A549 treated with ZK216348 at 1 μM for 4 hours (cell line): ENCODE data around the gene SOX15. TPM values are rescaled to one million over a fixed set of nuclear protein-coding genes. Genes with fewer than 3 reads are reported as not detected.

Source experiments
- total RNA-seq: library from RNA; stranded (reverse); fragments of 200-300 nt; extraction: Qiagen RNA extraction; gene quantifications from 5 replicates; pipeline ENCODE4 v1.2.3, GENCODE V29; 2022; ENCODE audit warnings: low read depth

Gene SOX15
- total RNA-seq = 0.22 to 0.34 TPM (median 0.30 TPM) in 5 replicates

GRCh38 chr17:7589891-7590691 is at the start of gene SOX15:
TSS of gene SOX15 (minus strand) at chr17:7590094. CDS start at chr17:7589676, 418 bp downstream.

GRCh38 chr17:7629939-7630571 is 40.2 kb upstream of the SOX15 start, which contains the start of gene SHBG:
TSS of gene SHBG (plus strand) at chr17:7630135. CDS start at chr17:7630173, 38 bp downstream.

GRCh38 chr17:7627250-7628121 is 37.6 kb upstream of the SOX15 start, which contains the start of gene SAT2:
TSS of gene SAT2 (minus strand) at chr17:7627821. CDS start at chr17:7627635, 186 bp downstream.

GRCh38 chr17:7614425-7615264 is 24.8 kb upstream of the SOX15 start, which contains the start of gene FXR2:
TSS of gene FXR2 (minus strand) at chr17:7614897. CDS start at chr17:7614532, 365 bp downstream.

GRCh38 chr17:7583253-7584109 is 6.4 kb downstream of the SOX15 start, which contains the start of gene MPDU1:
TSS of gene MPDU1 (plus strand) at chr17:7583852. CDS start at chr17:7583863, 11 bp downstream.

GRCh38 chr17:7579001-7579833 is 10.7 kb downstream of the SOX15 start, which contains the start of gene CD68:
TSS of gene CD68 (plus strand) at chr17:7579638. CDS start at chr17:7579678, 40 bp downstream.

GRCh38 chr17:7561589-7562207 is 28.2 kb downstream of the SOX15 start, which contains the start of gene SENP3:
TSS of gene SENP3 (plus strand) at chr17:7561919. CDS start at chr17:7563077, 1,158 bp downstream.

GRCh38 chr17:7558544-7559319 is 31.2 kb downstream of the SOX15 start, which contains the start of gene TNFSF13:
TSS of gene TNFSF13 (plus strand) at chr17:7558750. CDS start at chr17:7559040, 290 bp downstream.

GRCh38 chr17:7548585-7549400 is 41.1 kb downstream of the SOX15 start, which contains the start of gene TNFSF12:
TSS of gene TNFSF12 (plus strand) at chr17:7549058. CDS start at chr17:7549154, 96 bp downstream.

Other genes with a start within 250 kb of the SOX15 start
- gene KCTD11, start 237.9 kb downstream of the SOX15 start, total RNA-seq = 10.1 to 14.9 TPM (median 13.1 TPM) in 5 replicates
- not detected in 5 replicates for gene TMEM95, start 234.9 kb downstream of the SOX15 start, total RNA-seq
- 1.3 to 1.9 TPM (median 1.8 TPM) in 5 replicates for gene TNK1, start 209.0 kb downstream of the SOX15 start, total RNA-seq
- 29.3 to 48.8 TPM (median 39.6 TPM) in 5 replicates for gene PLSCR3, start 195.6 kb downstream of the SOX15 start, total RNA-seq
- gene TMEM256, start 186.0 kb downstream of the SOX15 start, total RNA-seq = 179 to 229 TPM (median 210 TPM) in 5 replicates
- 11.6 to 21.8 TPM (median 19.1 TPM) in 5 replicates for gene NLGN2, start 182.2 kb downstream of the SOX15 start, total RNA-seq
- not detected in 5 replicates for gene SPEM1, start 169.8 kb downstream of the SOX15 start, total RNA-seq
- not detected in 5 replicates for gene SPEM2, start 164.5 kb downstream of the SOX15 start, total RNA-seq
- gene SPEM3, start 161.2 kb downstream of the SOX15 start, total RNA-seq = not detected in 5 replicates
- gene TMEM102, start 154.7 kb downstream of the SOX15 start, total RNA-seq = 9.4 to 14.9 TPM (median 13.7 TPM) in 5 replicates
- gene FGF11, start 150.6 kb downstream of the SOX15 start, total RNA-seq = 0.99 to 1.7 TPM (median 1.0 TPM) in 5 replicates
- 6.9 to 9.9 TPM (median 9.7 TPM) in 5 replicates for gene CHRNB1, start 145.0 kb downstream of the SOX15 start, total RNA-seq
- gene ZBTB4, start 110.5 kb downstream of the SOX15 start, total RNA-seq = 18.5 to 27.9 TPM (median 24.6 TPM) in 5 replicates
- not detected in 5 replicates for gene SLC35G6, start 108.6 kb downstream of the SOX15 start, total RNA-seq
- 47.9 to 98.5 TPM (median 85.3 TPM) in 5 replicates for gene POLR2A, start 105.7 kb downstream of the SOX15 start, total RNA-seq
- gene TNFSF12, start 41.0 kb downstream of the SOX15 start, total RNA-seq = 7.8 to 14.5 TPM (median 12.5 TPM) in 5 replicates
- 0.09 to 1.5 TPM (median 0.57 TPM) in 5 replicates for gene TNFSF13, start 31.3 kb downstream of the SOX15 start, total RNA-seq
- gene SENP3, start 28.2 kb downstream of the SOX15 start, total RNA-seq = 96.5 to 108 TPM (median 105 TPM) in 5 replicates
- gene CD68, start 10.5 kb downstream of the SOX15 start, total RNA-seq = 23.3 to 40.6 TPM (median 33.0 TPM) in 5 replicates
- gene MPDU1, start 6.2 kb downstream of the SOX15 start, total RNA-seq = 110 to 132 TPM (median 116 TPM) in 5 replicates
- gene FXR2, start 24.8 kb upstream of the SOX15 start, total RNA-seq = 45.1 to 62.0 TPM (median 57.6 TPM) in 5 replicates
- gene SAT2, start 37.7 kb upstream of the SOX15 start, total RNA-seq = 58.1 to 95.8 TPM (median 79.3 TPM) in 5 replicates
- 0.32 to 1.1 TPM (median 0.62 TPM) in 5 replicates for gene SHBG, start 40.0 kb upstream of the SOX15 start, total RNA-seq
- gene ATP1B2, start 60.8 kb upstream of the SOX15 start, total RNA-seq = 0.20 to 0.74 TPM (median 0.22 TPM) in 5 replicates
- 38.9 to 53.5 TPM (median 49.6 TPM) in 5 replicates for gene TP53, start 97.4 kb upstream of the SOX15 start, total RNA-seq
- 24.4 to 43.8 TPM (median 40.2 TPM) in 5 replicates for gene WRAP53, start 98.4 kb upstream of the SOX15 start, total RNA-seq
- gene EFNB3, start 115.1 kb upstream of the SOX15 start, total RNA-seq = 1.2 to 1.7 TPM (median 1.5 TPM) in 5 replicates
- gene DNAH2, start 127.7 kb upstream of the SOX15 start, total RNA-seq = 0.01 TPM in 3 of 5 replicates, not detected in the others
- 9.3 to 23.7 TPM (median 15.1 TPM) in 5 replicates for gene KDM6B, start 244.1 kb upstream of the SOX15 start, total RNA-seq